Spinal cord (tissue), 10 donors: ENCODE data around the gene IGSF9B. TPM values are rescaled to one million over a fixed set of nuclear protein-coding genes. Genes with fewer than 3 reads are reported as not detected.

Experiments
- DNase-seq, 6 donors: peaks; one replicate each; pipeline versions ENCODE4 v3.0.0 to v3.0.0-alpha.2; 2013 to 2015; ENCODE audit warnings: low spot score in 6 of 6, low read depth in 4 of 6
- H3K27ac ChIP-seq: one replicate; pipeline ENCODE4 v1.5.1; 2013; ENCODE audit warnings: low read depth, low read length, control low read depth
- H3K27me3 ChIP-seq: one replicate; pipeline ENCODE4 v1.6.1; 2013; ENCODE audit warnings: low read length; ENCODE audit not compliant: control insufficient read depth, insufficient read depth
- H3K36me3 ChIP-seq: one replicate; pipeline ENCODE4 v1.6.1; 2013; ENCODE audit warnings: low read length; ENCODE audit not compliant: control insufficient read depth, insufficient read depth
- H3K4me1 ChIP-seq: one replicate; pipeline ENCODE4 v1.6.1; 2013; ENCODE audit warnings: low read length; ENCODE audit not compliant: control insufficient read depth, insufficient read depth
- H3K4me3 ChIP-seq: one replicate; pipeline ENCODE4 v1.5.1; 2013; ENCODE audit warnings: low read depth, low read length, control low read depth
- H3K9me3 ChIP-seq: one replicate; pipeline ENCODE4 v1.6.1; 2013; ENCODE audit warnings: low read length; ENCODE audit not compliant: control insufficient read depth, insufficient read depth
- WGBS: methylation state at CpG from one replicate; pipeline ENCODE4 v1.1.5; 2013; ENCODE audit warnings: missing lambda C conversion rate; ENCODE audit not compliant: insufficient coverage; 5-methylcytosine and 5-hydroxymethylcytosine counted together
- polyA plus RNA-seq, 2 donors: library from polyadenylated mRNA; unstranded; fragments of 120-200 nt; gene quantifications; one replicate each; pipeline ENCODE4 v1.2.1, GENCODE V29; 2013; ENCODE audit not compliant: insufficient read length in 2 of 2
- total RNA-seq, 2 donors: library from RNA; depleted of rRNA in 1 of 2; stranded (reverse); fragments of 120-200 nt in 1 of 2; fragments of >200 nt in 1 of 2; gene quantifications; one replicate each; pipeline versions ENCODE4 v1.2.3 to v1.2.4, GENCODE V29; 2013 to 2014
- donor health status: healthy.

Gene IGSF9B
- total and polyA plus RNA-seq, 4 donors: 22.5 to 64.9 (median 40.7) TPM

DNA sequence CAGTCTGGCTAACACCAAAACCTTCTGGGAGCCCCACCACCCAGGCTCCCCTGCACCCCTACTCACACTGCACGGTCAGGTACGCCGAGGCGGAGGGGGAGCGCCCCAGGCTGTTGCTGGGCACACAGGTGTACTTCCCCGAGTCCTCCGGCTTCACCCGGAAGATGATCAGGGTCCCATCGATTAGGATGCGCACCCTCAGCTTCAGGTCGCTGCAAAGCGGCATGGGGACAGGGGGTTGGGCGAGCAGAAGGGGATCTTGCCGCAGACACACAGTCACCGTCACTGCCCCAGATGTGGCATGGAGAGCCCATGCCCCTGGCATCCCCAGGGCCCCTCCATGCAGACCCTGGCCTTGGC is 21.2 kb downstream of the IGSF9B start:
- H3K27ac ChIP-seq: no peak overlapping the region
- peaks cover 90% of the 10 kb centered on the region for H3K36me3 ChIP-seq
- 95% methylated on average over 13 of the region's 15 CpGs for WGBS
- H3K27me3 ChIP-seq: no peaks in the 10 kb centered on the region
- H3K9me3 ChIP-seq: no peaks in the 10 kb centered on the region
- DNase-seq: no peak
- H3K4me1 ChIP-seq: peaks cover 37% of the 10 kb centered on the region
- H3K4me3 ChIP-seq: no peak overlapping the region

DNA sequence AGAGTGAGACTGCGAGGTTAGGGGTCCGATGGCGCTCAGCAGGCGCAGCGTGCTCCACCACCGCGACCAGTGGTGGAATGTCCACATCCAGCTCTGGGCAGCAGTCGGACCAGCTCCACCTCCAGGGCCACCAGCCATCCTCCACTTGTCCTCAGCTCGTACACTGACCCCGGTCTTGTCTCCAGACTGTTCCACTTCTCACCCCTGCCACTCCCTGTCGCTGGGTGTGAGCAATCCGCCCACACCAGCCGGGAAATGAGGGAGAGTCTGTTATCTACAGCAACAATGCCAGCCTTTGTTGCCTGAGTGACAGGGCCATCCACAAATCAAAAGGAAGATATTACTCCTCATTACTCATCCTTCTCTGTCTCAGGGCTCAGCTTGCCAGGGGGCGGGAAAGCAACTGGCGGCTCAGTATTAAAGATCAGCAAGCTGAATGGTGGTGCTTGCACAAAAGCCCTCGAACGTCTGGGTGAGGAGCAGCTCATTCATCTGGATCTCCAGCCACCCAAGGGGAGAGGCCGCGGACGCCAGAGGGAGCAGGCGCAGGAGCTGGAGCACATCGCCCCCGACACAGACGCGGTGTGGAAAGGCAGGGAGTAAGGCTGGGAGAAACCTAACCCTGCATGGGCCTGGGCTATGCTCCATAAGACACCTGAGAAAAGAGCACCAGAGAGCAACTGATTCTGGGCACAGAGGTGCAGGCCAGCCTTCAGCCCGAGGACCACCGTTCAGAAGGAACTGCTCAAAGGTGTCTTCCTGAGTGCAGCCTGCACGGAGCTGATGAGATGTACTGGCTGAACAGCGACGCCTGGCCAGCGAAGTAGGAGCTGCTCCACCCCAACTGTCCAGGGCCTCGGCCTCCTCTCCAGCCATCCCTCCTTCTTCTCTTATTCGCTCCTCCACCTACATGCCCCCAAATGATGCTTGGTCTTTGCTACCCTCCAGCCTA is 21.9 kb downstream of the IGSF9B start:
- H3K4me3 ChIP-seq: no peak overlapping the region
- peak in 2 of 6 donors; percentile 71 to 89 for DNase-seq

DNA sequence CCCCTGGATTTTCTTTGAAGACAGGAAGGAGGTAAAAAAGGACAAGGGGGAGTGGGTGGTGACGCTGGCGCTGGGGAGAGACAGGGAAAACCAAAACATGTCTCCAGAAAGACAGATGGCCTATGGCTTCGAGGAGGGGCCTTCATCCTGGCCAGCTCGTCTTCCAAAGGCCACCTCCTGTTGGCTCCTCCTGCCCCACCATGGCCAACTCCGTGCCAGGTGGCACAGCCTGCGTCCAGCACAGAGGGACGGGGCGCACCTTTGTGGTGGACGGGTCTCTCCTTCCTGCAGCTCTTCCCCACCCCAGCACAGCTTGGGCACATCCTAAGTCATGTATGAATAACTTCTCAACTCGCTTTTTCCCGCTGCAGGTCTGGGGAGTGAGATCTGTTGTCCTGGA is 22.7 kb downstream of the IGSF9B start:
- peaks cover 50% of the 10 kb centered on the region for H3K4me1 ChIP-seq
- H3K9me3 ChIP-seq: no peaks in the 10 kb centered on the region
- no peak overlapping the region for H3K4me3 ChIP-seq
- 84% methylated on average over 9 of the region's 11 CpGs for WGBS
- peaks cover 91% of the 10 kb centered on the region for H3K36me3 ChIP-seq
- no peak overlapping the region for H3K27ac ChIP-seq
- no peaks in the 10 kb centered on the region for H3K27me3 ChIP-seq
- no peak for DNase-seq

More for the DNA sequence above, 21.9 kb downstream of the IGSF9B start:
- Histone ChIP-seq H3K9me3 (no peaks in the 10 kb centered on the region), H3K4me1 (peaks cover 44% of the 10 kb centered on the region), H3K27me3 (no peaks in the 10 kb centered on the region), H3K27ac (no peak overlapping the region), H3K36me3 (peaks cover 91% of the 10 kb centered on the region)
- WGBS: 63% methylated on average over 32 of the region's 33 CpGs

DNA sequence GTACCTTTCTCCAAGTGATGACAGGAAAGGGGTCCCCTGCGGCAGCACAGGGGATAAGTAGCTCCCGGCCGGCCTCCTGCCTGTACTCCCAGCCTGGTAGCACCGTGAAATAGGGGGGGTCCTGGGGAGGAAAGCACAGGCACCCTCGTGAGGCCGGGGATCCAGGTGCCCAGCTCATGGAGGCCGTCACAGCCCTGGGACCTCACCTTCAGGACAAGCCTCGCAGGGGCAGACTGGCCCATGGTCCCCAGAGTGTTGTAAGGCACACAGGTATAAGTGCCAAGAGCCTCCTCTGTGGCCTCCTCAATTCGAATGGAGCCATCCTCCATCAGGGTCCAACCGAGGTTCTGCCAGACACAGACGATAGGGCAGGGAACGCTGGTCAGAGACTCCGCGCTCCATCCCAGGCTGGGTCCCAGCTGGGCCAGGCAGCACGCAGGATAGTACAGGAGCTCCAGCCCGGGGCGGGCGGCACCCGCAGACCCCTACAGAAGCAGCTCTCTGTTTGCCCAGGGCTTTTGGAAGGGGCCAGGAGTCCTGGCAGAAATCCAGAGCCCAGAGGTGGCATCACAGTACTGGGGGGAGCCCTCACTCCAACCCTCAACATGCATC is 25.2 kb downstream of the IGSF9B start:
- Histone ChIP-seq H3K36me3 (peaks cover 86% of the 10 kb centered on the region), H3K4me1 (peaks cover 52% of the 10 kb centered on the region), H3K9me3 (no peaks in the 10 kb centered on the region), H3K4me3 (no peak overlapping the region), H3K27ac (no peak overlapping the region), H3K27me3 (no peaks in the 10 kb centered on the region)
- WGBS: 95% methylated on average over 19 of the region's 19 CpGs
- no peak for DNase-seq

DNA sequence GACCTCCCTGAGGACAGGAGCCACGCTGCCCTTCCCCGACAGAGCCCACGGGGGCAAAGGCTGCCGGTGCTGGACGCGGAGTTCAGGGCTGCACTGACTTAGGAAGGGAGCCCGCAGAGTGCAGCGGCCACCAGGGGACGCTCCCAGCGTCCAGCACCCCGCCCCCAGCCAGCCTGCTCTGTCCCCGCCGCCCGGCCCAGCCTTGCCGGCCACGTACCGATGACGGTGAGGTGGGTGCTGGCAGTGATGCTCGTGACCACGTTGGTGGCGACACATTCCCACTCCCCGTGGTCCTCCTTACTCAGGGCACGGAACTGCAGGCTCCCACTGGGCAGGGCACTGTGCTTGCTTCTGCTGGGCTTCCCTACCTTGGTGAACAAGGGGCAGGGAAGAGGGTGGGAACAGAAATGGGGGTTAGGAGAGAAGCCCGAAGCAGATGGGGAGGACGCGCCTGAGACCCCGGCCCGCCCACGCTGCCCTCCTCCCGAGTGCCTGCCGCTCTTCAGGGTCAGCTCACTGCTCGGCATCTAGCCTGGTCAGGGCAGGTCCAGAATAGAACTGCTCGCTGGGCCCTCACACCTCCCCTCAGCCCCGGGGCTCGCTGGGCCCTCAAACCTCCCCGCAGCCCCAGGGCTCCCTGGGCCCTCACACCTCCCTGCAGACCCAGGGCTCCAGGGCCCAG is 25.9 kb downstream of the IGSF9B start:
- H3K27ac ChIP-seq: no peak overlapping the region
- no peak for DNase-seq
- H3K27me3 ChIP-seq: no peaks in the 10 kb centered on the region
- peaks cover 86% of the 10 kb centered on the region for H3K36me3 ChIP-seq
- 82% methylated on average over 35 of the region's 36 CpGs for WGBS
- no peaks in the 10 kb centered on the region for H3K9me3 ChIP-seq
- peaks cover 45% of the 10 kb centered on the region for H3K4me1 ChIP-seq
- H3K4me3 ChIP-seq: no peak overlapping the region

DNA sequence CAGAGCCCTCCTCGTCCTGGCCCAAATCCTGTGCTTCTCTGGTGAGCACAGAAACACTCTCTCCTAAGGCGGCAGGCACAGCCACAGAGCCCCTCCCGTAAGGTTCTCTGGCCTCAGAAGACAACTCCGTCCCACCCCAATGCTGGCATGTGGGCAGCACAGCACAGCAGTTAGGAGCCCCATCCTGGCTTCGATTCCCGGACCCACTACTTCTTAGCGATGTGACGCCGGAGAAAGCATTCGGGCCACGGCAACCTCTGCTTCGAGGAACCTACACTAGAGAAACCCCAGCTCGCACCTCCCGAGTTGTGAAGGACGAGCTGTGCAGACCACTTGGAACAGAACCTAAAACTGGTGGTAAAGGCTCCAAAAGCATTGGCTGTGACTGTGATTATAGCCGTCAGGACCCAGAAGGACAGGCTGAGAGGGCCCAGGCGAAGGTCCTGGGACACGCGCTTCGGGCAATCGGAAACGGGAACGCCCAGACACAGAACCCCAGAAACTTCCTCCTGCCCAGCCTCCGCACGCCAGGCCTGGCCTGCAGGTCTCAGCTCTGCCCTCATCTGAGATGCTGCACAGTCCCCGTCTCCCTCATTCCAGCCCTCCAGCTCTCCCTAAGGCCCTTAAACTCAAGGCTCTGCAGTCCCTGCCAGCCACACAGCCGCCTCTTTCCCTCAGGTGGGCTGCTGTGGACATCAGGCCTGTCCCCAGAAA is 26.6 kb downstream of the IGSF9B start:
- 87% methylated on average over 27 of the region's 27 CpGs for WGBS
- H3K36me3 ChIP-seq: peaks cover 86% of the 10 kb centered on the region

DNA sequence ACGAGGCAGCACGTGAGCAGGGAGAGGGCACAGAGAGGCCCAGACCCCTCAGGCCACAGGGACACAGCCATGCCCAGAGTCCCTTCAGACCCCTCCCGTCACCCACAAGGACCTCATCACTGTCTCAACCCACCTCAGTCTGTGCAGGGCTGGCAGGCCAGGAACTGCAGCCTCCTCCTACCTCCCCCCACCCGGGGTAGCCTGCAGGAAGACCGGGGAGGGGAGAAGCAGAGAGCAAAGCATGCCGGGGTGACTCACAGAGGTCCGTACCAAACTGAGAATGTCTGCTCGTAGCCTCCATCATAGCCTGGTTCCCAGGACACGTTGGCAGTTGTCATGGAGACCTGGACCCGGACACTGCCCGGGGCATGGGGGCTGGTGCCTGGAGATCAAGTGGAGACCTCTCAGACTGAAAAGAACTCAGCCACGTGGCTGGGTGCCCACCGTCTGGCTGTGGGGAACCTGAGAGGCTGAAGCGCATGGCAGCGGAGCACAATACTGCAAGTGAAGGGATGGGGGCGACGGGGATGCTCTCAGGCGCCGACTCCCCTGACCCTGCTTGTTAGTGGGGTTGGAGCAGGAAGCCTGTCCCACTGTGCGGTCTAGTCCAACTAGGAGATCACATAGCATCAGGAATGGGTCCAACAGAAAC is 27.2 kb downstream of the IGSF9B start:
- Histone ChIP-seq H3K36me3 (peaks cover 86% of the 10 kb centered on the region), H3K4me3 (no peak overlapping the region), H3K4me1 (peaks cover 32% of the 10 kb centered on the region), H3K27me3 (no peaks in the 10 kb centered on the region), H3K9me3 (no peaks in the 10 kb centered on the region), H3K27ac (no peak overlapping the region)
- WGBS: 57% methylated on average over 20 of the region's 20 CpGs
- no peak for DNase-seq

More for the DNA sequence above, 26.6 kb downstream of the IGSF9B start:
- H3K27me3 ChIP-seq: no peaks in the 10 kb centered on the region
- H3K4me3 ChIP-seq: no peak overlapping the region
- H3K9me3 ChIP-seq: no peaks in the 10 kb centered on the region
- peaks cover 38% of the 10 kb centered on the region for H3K4me1 ChIP-seq
- no peak overlapping the region for H3K27ac ChIP-seq
- no peak for DNase-seq

DNA sequence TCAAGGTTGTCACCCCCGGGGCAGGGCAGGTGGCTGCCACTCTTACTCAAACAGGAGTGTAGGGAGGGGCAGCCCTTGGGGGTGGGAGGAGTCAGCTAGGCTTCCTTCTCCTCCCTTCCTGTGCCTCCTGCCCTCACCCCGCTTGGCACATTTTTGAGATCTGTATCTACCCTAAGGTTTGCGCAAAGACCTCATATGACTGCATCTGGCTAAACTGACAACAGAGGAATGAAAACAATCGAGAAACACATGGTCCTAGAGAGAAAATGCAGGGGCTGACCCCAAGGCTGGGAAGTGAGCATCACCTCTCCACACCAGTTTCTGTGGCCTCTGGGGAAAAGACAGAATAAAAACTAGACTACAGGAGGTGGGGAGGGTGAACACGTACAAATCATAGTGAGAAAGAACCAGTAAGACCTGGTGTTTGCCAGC is 28.1 kb downstream of the IGSF9B start:
- H3K4me3 ChIP-seq: no peak overlapping the region
- no peaks in the 10 kb centered on the region for H3K27me3 ChIP-seq
- H3K4me1 ChIP-seq: peaks cover 26% of the 10 kb centered on the region
- DNase-seq: no peak
- WGBS: 62% methylated on average over 3 of the region's 5 CpGs
- no peak overlapping the region for H3K27ac ChIP-seq
- peaks cover 84% of the 10 kb centered on the region for H3K36me3 ChIP-seq
- no peaks in the 10 kb centered on the region for H3K9me3 ChIP-seq
